ENCODE measurements around the gene KIAA1671. TPM values are rescaled to one million over a fixed set of nuclear protein-coding genes. Genes with fewer than 3 reads are reported as not detected.

The KIAA1671 gene
- polyA plus RNA-seq, 1 donor from 2014 or later, result 3.0 TPM

DNA sequence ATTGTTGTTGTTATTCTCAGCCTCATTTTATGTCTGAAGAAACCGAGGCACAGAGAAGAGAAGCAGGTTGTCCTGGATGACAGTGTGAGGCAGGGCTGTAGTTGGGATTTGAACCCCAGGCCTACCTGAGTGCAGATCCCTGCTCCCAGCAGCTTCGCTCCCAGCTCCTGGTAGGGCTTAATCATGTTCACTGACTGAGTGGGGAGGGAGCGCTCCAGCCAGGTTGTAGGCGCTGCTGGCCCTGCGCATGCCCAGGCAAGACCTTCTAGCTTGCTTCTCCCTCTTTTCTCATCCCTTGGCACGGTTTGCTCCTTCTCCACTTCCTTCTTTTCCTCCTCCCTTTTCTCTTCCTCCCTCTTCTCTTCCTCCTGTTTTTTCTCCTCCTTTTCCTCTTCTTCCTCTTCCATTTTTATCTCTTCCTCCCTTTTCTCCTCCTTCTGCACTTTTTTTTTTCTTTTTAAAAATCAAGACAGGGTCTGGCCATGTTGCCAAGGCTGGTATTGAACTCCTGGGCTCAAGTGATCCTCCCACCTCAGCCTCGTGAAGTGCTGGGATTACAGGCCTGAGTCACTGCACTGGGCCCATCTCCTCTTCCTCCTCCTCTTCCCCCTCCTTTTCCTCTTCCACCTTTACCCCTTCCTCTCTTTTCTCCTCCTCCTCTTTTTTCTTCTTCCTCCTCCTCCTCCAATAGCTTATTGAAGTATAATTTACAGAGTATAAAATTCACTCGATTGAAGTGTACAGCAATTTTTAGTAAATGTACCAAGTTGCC lies 109.3 kb downstream of the KIAA1671 start:
- H3K36me3 ChIP-seq (ENCODE audit: insufficient read depth, low read length), result no peaks in the 10 kb centered on the region
- no peaks in the 10 kb centered on the region for H4K20me1 ChIP-seq (ENCODE audit: insufficient read depth)
- H2AFZ ChIP-seq (ENCODE audit: low read depth, low read length), result peak overlapping the region; percentile 0
- no peaks in the 10 kb centered on the region for H3F3A ChIP-seq (ENCODE audit: insufficient read depth, low read length, poor library complexity, severe bottlenecking)
- no peak overlapping the region for H3K4me2 ChIP-seq (ENCODE audit: low read length)
- TF ChIP-seq SMC3 (conservative IDR thresholded peaks at IDR 0.05; ENCODE audit: poor library complexity), result no peak
- no peak for TF ChIP-seq EP300 (conservative IDR thresholded peaks at IDR 0.05; ENCODE audit: poor library complexity, severe bottlenecking)
- TF ChIP-seq REST (IDR thresholded peaks at IDR 0.05; ENCODE audit: borderline replicate concordance), result no peak
- no peak for TF ChIP-seq CTCF (IDR thresholded peaks at IDR 0.05; ENCODE audit: poor library complexity, severe bottlenecking)
- TF ChIP-seq MXI1 (conservative IDR thresholded peaks at IDR 0.05; ENCODE audit: poor library complexity, severe bottlenecking), result no peak
- TF ChIP-seq EZH2 (IDR thresholded peaks at IDR 0.05; ENCODE audit: borderline replicate concordance, insufficient read depth, low read length, poor library complexity, severe bottlenecking), result no peak
- no peak for TF ChIP-seq POLR2AphosphoS5 (IDR thresholded peaks at IDR 0.05)
- no peak for TF ChIP-seq TAF1 (IDR thresholded peaks at IDR 0.05; ENCODE audit: low read depth)
- no peak for TF ChIP-seq RAD21 (conservative IDR thresholded peaks at IDR 0.05)
- H3K9me3 ChIP-seq (ENCODE audit: low read length), result no peaks in the 10 kb centered on the region
- H3K27ac ChIP-seq (ENCODE audit: low read length), result no peak overlapping the region
- H3K4me3 ChIP-seq (ENCODE audit: low read length), result no peak overlapping the region
- no peaks in the 10 kb centered on the region for H3K79me2 ChIP-seq (replicated peaks; ENCODE audit: insufficient read depth, low read length)
- no peaks in the 10 kb centered on the region for H3K9me2 ChIP-seq (ENCODE audit: insufficient read depth, low read length)
- H3K9ac ChIP-seq (ENCODE audit: low read length), result no peak overlapping the region
- H3K27me3 ChIP-seq (ENCODE audit: insufficient read depth, low read depth, low read length), result no peaks in the 10 kb centered on the region

DNA sequence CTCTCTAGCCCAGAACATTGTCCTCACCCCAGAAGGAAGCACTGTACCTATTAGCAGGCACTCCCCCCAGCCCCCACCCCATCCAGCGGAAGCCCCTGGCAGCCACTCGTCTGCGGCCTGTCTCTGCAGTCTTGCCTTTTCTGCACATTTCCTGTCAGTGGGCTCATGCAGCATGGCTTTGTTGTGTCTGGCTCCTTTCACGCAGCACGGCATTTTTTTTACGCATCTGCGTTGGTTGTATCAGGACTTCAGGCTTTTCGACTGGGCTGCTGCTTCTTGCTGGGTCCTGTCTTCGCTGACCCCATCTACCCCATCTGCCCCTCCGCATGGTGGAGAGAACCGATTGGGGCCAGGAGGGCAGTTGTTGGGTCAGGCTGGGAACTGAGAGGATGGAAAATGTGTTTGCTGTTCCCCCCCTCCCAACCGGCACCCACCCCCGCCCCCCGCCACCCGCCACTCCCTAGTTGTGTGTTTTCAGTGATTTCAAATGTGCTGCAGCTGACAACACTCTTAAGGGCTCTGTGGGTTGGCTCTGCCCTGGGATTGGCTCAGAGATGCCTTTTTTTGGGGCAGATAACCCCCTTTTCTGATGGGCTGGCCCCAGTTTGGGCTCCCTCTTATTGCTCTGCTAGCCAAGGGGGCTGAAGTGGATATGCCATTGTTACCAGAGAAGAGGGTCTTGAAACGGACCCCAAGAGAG lies 110.0 kb downstream of the KIAA1671 start:
- no peak overlapping the region for H3K27ac ChIP-seq (ENCODE audit: low read length)
- no peak overlapping the region for H3K9ac ChIP-seq (ENCODE audit: low read length)
- H3K36me3 ChIP-seq (ENCODE audit: insufficient read depth, low read length), result no peaks in the 10 kb centered on the region
- H3K4me3 ChIP-seq (ENCODE audit: low read length), result no peak overlapping the region
- H3K9me2 ChIP-seq (ENCODE audit: insufficient read depth, low read length), result no peaks in the 10 kb centered on the region
- no peaks in the 10 kb centered on the region for H3K9me3 ChIP-seq (ENCODE audit: low read length)
- H4K20me1 ChIP-seq (ENCODE audit: insufficient read depth), result no peaks in the 10 kb centered on the region
- no peaks in the 10 kb centered on the region for H3F3A ChIP-seq (ENCODE audit: insufficient read depth, low read length, poor library complexity, severe bottlenecking)
- no peak overlapping the region for H3K4me2 ChIP-seq (ENCODE audit: low read length)
- H2AFZ ChIP-seq (ENCODE audit: low read depth, low read length), result peak overlapping the region; percentile 0
- H3K27me3 ChIP-seq (ENCODE audit: insufficient read depth, low read depth, low read length), result no peaks in the 10 kb centered on the region
- TF ChIP-seq POLR2AphosphoS5 (IDR thresholded peaks at IDR 0.05) (no peak), REST (IDR thresholded peaks at IDR 0.05; ENCODE audit: borderline replicate concordance) (no peak), TAF1 (IDR thresholded peaks at IDR 0.05; ENCODE audit: low read depth) (no peak), RAD21 (conservative IDR thresholded peaks at IDR 0.05) (no peak), CTCF (IDR thresholded peaks at IDR 0.05; ENCODE audit: poor library complexity, severe bottlenecking) (no peak), MXI1 (conservative IDR thresholded peaks at IDR 0.05; ENCODE audit: poor library complexity, severe bottlenecking) (no peak), EP300 (conservative IDR thresholded peaks at IDR 0.05; ENCODE audit: poor library complexity, severe bottlenecking) (no peak), SMC3 (conservative IDR thresholded peaks at IDR 0.05; ENCODE audit: poor library complexity) (no peak)
- H3K79me2 ChIP-seq (replicated peaks; ENCODE audit: insufficient read depth, low read length), result no peaks in the 10 kb centered on the region
